ENCODE measurements around the gene TRIM24.
"Not testable (repeated sequence)": the region's sequence is repeated elsewhere in the genome, so short reads cannot be mapped to it uniquely, and the experiment has no call there.

Gene TRIM24

DNA sequence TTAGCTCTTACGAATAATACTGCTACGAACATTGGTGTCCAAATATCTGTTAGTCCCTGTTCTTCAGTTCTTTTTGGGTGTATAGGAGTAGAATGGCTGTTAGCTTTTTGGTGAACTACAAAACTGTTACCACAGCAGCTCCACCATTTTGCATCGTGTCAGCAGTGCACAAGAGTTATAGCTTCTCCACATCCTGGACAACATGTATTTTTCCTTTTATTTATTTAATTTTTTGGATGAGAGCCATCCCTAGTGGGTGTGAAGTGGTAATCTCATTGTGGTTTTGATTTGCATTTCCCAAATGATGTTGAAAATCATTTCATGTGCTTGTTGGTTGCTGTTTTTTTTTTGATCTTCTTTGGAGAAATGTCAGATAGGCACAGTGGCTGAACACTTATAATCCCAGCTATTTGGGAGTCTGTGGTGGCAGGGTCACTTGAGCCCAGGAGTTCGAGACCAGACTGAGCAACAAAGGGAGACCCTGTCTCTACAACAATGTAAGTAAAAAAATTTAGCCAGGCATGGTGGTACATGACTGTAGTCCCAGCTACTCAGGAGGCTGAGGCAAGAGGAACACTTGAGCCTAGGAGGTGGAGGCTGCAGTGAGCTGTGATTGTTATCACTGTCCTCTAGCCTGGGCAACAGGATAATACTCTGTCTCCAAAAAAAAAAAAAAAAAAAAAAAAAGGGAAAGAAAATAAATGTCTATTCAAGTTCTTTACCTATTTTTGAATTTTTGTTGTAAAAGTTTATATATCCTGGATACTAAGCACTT, 31.7 kb downstream of the TRIM24 start:
- TF ChIP-seq MYC (IDR thresholded peaks at IDR 0.05; ENCODE audit: low read depth, low read length) (no peak), MAX (IDR thresholded peaks at IDR 0.05; ENCODE audit: low read depth, low read length) (no peak), CTCF (IDR thresholded peaks at IDR 0.05; ENCODE audit: low read depth, low read length) (no peak), POLR2A (IDR thresholded peaks at IDR 0.05; ENCODE audit: extremely low read depth, insufficient read length) (no peak)
- no peak for DNase-seq (ENCODE audit: low read depth)
- H3K4me3 ChIP-seq (ENCODE audit: low read depth, low read length): no peak overlapping the region

DNA sequence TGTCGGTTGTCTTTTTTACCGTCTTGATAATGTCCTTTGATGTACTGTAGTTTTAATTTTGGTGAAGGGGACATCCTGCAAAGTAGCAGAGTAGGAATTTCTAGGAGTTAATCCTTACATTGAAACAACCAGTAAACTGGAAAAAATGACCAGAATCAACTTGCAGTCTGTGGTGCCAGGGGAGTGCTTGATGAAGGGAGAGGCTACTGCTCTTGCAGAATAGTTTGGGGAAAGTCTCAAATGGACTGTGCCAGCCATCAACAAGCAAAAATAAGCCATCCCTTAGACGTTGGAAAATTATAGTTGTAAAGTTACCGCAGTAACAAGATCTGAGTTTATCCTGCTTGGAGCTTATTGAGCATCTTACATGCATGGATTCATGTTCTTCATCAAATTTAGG, 32.4 kb downstream of the TRIM24 start:
- TF ChIP-seq CTCF (IDR thresholded peaks at IDR 0.05; ENCODE audit: low read depth, low read length) (no peak), MAX (IDR thresholded peaks at IDR 0.05; ENCODE audit: low read depth, low read length) (no peak), POLR2A (IDR thresholded peaks at IDR 0.05; ENCODE audit: extremely low read depth, insufficient read length) (no peak), MYC (IDR thresholded peaks at IDR 0.05; ENCODE audit: low read depth, low read length) (no peak)
- H3K4me3 ChIP-seq (ENCODE audit: low read depth, low read length): no peak overlapping the region
- DNase-seq (ENCODE audit: low read depth): no peak

- TF ChIP-seq POLR2A (IDR thresholded peaks at IDR 0.05; ENCODE audit: extremely low read depth, insufficient read length): no peak
- no peak for TF ChIP-seq MAX (IDR thresholded peaks at IDR 0.05; ENCODE audit: low read depth, low read length)
- no peak for TF ChIP-seq CTCF (IDR thresholded peaks at IDR 0.05; ENCODE audit: low read depth, low read length)
- no peak for TF ChIP-seq MYC (IDR thresholded peaks at IDR 0.05; ENCODE audit: low read depth, low read length)
- no peak overlapping the region for H3K4me3 ChIP-seq (ENCODE audit: low read depth, low read length)
- no peak for DNase-seq (ENCODE audit: low read depth)
Observed at GRCh38 chr7:138493535-138493934, 33.5 kb downstream of the TRIM24 start.

GRCh38 chr7:138495485-138495884, 35.4 kb downstream of the TRIM24 start:
- no peak overlapping the region for H3K4me3 ChIP-seq (ENCODE audit: low read depth, low read length)
- DNase-seq (ENCODE audit: low read depth): no peak

GRCh38 chr7:138499340-138499739, 39.3 kb downstream of the TRIM24 start:
- no peak for TF ChIP-seq MYC (IDR thresholded peaks at IDR 0.05; ENCODE audit: low read depth, low read length)
- no peak for TF ChIP-seq CTCF (IDR thresholded peaks at IDR 0.05; ENCODE audit: low read depth, low read length)
- no peak for TF ChIP-seq MAX (IDR thresholded peaks at IDR 0.05; ENCODE audit: low read depth, low read length)
- TF ChIP-seq POLR2A (IDR thresholded peaks at IDR 0.05; ENCODE audit: extremely low read depth, insufficient read length): no peak
- no peak overlapping the region for H3K4me3 ChIP-seq (ENCODE audit: low read depth, low read length)
- no peak for DNase-seq (ENCODE audit: low read depth)

More at GRCh38 chr7:138495485-138495884, 35.4 kb downstream of the TRIM24 start:
- TF ChIP-seq MAX (IDR thresholded peaks at IDR 0.05; ENCODE audit: low read depth, low read length) (no peak), POLR2A (IDR thresholded peaks at IDR 0.05; ENCODE audit: extremely low read depth, insufficient read length) (no peak), CTCF (IDR thresholded peaks at IDR 0.05; ENCODE audit: low read depth, low read length) (no peak), MYC (IDR thresholded peaks at IDR 0.05; ENCODE audit: low read depth, low read length) (no peak)

DNA sequence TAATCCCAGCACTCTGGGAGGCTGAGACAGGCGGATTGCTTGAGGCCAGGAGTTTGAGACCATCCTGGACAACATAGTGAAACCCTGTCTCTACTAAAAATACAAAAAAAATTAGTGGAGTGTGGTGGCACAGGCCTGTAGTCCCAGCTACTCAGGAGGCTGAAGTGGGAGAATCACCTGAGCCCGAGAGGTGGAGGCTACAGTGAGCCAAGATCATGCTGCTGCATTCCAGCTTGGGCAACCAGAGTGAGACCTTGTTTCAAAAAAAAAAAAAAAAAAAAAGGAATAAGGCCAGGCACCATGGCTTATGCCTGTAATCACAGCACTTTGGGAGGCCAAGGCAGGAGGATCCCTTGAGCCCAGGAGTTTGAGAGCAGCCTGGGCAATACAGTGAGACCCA, 40.2 kb downstream of the TRIM24 start:
- DNase-seq (ENCODE audit: low read depth); H3K4me3 ChIP-seq (ENCODE audit: low read depth, low read length): not testable (repeated sequence)
